Glomerular endothelial cell (primary cell): Measurements from ENCODE around the gene PLAC9. TPM values are rescaled to one million over a fixed set of nuclear protein-coding genes. Genes with fewer than 3 reads are reported as not detected.
"Not testable (repeated sequence)": the region's sequence is repeated elsewhere in the genome, so short reads cannot be mapped to it uniquely, and the experiment has no call there.

Experiments used
- DNase-seq: peaks from one replicate; pipeline ENCODE4 v3.0.0-alpha.2; 2011; ENCODE audit warnings: low read depth, low spot score; ENCODE audit errors: extremely low read depth
- total RNA-seq: library from RNA; depleted of rRNA; stranded (reverse); fragments of >200 nt; gene quantifications from 2 replicates; pipeline ENCODE4 v1.2.3, GENCODE V29; 2015

The PLAC9 gene, protein sequence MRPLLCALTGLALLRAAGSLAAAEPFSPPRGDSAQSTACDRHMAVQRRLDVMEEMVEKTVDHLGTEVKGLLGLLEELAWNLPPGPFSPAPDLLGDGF
- total RNA-seq = 0.93 TPM in 1 of 2 replicates, not detected in the other

DNA sequence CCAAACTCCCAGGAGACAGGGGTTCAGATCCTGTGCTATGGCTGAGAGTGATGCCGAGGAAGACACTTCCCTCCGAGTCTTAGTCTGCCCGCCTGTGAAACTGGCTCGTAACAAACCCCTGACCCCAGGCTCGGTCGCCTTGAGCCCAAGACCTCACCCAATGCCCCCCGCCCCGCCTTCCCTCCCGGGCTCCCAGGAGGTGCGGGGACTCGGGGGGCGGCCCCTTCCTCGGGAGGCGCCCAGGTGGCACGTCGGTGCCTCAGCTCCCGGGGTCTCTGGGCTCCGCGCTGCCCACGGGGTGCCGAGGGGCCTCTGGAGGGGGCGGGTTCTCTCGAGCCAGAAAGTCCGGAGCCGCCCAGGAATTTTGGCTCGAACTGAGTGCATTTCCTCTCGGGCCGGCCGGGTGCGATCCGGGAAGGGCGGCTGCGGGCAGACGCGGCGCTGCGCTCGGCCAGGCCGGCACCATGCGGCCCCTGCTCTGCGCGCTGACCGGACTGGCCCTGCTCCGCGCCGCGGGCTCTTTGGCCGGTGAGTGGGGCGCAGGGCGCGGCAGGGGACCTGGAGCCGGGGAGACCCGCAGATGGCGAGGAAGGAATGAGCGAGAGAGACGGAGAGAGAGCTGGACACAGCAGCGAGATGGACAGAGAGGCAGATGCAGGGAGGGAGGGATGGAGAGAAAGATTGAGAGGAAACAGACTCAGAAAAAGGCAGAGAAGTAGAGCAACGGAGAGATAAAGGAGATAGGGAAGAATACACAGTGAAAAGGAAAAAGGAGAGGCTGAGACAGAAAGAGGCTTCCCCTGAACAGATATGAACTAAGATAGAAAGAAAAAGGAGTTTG is at the start of gene PLAC9:
Gene PLAC9 (plus strand): TSS at position 432 of the 841 bp plus-strand sequence. CDS start 33 bp downstream, at position 465.
- no peak for DNase-seq

DNA sequence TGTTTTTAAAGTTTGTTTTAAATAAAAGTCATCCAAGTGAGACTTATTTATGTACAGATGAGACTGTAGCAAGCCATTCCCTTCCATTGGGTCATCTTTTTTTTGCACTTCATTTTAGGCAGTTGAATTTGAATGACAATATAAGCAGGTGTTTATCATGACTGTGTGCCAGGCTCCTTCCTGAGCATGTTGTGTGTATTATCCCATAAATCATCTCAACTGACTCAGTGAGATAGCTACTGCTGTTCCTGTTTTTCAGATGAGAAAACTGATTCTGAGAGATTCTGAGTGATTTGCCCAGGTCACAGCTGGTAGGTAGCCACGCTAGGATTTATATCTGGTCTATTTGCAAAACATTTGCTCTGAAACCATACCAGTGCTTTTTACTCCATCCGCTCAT is 42.4 kb upstream of the PLAC9 start:
- DNase-seq = no peak

DNA sequence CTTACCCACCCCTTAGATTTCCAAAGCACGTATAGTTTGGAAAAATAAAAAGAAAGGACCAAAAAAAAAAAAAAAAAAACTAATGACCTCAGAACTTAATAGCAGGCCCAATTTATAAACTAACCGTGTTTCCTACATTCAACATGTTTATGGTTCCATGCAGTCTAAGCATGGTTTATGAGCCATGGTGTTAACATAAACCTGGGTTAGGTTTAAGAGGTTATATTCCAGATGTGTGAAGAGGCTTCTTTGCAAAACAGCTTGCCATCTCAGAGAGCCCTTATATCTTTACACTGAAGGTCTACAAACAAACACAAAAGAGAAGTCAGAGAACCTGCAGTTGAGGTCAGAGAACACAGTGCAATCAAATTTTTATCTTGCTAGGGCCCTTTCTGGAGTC is 38.3 kb upstream of the PLAC9 start:
- DNase-seq = no peak

DNA sequence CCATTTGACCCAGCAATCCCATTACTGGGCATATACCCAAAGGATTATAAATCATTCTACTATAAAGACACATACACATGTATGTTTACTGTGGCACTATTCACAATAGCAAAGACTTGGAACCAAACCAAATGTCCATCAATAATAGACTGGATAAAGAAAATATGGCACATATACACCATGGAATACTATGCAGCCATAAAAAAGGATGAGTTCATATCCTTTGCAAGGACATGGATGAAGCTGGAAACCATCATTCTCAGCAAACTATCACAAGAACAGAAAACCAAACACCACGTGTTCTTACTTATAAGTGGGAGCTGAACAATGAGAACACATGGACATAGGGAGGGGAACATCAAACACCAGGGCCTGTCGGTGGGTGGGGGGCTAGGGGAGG is 34.3 kb upstream of the PLAC9 start:
- DNase-seq = not testable (repeated sequence)

DNA sequence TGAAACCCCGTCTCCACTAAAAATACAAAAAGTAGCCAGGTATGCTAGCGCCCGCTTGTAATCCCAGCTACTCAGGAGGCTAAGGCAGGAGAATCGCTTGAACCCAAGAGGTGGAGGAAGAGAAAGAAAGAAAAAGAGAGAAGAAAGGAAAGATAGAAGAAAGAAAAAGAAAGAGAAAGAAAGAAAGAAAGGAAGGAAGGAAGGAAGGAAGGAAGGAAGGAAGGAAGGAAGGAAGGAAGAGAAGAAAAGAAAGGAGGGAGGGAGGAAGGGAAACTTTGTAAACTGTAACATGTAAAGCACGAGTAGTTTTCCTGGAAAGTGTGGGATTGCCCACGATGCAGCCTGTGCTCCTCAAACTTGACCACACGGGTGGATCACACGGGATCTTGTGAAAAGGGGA is 33.2 kb upstream of the PLAC9 start:
- DNase-seq = not testable (repeated sequence)

DNA sequence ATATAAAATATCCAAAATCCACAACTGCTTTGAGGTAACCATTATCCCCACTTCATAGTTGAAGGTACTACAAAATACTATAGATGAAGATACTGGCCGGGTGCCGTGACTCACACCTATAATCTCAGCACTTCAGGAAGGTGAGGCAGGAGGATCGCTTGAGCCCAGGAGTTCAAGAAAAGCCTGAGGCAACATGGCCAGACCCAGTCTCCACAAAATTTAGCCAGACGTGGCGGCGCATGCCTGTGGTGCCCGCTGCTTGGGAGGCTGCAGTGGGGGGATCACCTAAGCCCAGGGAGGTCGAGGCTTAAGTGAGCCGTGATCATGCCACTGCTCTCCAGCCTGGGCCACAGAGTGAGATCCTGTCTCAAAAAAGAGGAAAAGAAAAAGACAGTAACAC is 32.4 kb upstream of the PLAC9 start:
- DNase-seq = no peak

DNA sequence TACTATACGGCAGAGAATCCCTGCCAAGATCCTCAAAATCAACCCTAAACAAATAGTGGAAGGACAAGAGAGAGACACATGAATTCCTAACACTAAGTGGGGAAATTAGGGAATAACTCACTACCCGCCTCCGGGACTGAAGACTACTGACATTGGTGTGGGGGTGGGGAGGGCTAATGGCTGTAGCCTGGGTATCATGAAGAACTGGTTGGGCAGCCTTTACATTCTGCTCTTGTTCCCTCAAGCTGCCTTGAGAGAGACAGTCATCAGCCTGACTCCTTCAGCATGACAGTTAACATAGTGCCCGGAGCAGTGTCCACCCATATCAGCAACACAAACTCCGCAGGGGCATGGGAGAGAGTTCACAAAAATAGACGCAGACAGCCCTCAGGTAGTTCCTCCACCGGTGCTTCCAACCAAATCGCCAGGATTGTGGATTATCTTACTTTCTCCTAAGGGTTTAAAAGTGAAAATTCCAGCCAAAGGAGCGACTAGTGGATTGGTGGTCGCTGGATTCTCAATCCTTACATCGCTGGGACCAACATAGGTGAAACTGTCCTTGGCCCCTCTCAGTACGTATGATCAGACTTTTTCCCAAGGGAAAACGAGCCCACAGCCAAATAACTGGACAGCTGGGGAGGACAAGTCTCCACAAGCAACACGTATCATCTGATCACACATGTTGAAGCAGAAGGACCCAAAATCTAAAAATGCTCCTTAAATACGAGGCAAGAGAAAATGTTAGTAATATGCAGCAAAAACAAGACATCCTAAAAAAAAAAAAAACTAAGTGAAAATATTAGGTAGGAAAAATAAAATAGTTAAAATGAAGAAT is 31.5 kb upstream of the PLAC9 start:
- no peak for DNase-seq

DNA sequence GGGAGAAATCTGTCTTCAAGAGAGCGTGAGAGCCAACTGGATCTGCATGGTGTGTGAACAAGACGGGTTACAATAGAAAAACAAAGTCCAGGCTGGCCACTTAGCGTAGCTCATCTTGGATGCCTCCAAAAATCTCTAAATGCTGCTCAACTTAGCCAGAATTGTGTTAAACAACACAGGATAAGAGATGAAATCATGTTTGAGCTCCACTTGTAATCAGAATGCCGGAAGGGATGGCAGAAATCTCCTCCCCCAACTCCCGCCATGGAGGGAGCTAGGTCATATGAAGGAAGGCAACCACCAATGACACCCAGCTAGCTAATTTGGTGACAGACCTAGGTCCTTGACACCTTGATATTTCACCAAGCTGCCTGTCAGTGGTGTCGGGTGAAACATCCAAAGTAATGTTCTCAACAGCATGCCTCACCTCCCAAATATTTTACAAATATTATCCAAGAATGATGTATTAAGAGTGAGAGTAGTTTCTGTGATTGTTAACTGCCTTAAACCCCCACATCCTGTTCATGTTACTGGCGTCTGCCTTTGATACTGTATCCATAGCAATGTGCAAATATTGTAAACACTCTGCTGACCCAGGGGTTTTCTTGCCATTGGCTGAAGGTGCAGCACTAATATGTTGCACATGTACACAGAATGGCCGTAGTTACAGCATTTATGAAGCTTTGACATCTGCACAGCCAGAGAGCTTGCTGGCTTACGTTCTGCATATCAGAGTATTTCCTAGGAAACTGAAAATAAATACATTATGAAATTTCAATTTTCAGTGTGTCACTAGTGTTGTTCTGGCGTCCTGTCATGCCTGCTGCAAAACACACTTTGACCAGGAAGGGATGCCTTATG is 28.2 kb upstream of the PLAC9 start:
- DNase-seq = peak; percentile 2

DNA sequence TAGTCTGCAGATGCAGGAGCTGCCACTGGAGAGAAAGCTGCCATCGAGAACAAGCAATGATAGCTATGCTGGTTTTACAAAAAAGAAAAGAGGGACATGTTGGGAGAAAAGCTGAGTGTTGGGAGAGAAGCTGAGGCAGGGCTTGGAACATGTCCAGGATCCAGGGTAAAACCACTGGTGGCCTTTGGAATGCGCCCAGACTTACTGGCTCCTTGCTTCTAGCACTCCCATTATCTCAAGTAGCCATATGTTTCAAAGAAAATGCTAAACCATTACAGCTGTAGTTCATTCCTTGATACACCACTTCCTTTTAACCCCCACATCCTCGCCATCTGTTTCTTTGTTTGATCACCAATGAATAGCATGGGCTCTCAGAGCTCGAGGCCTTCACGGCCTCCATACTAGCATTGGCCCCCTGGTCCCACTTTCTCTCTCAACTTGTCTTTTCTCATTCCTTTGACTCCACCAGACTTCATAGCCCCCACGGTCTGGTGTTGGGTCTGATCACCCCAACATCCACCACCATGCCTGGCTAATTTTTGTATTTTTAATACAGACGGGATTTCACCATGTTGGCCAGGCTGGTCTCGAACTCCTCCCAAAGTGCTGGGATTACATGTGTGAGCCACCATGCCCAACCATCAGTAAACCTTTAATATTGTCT is 23.8 kb upstream of the PLAC9 start:
- no peak for DNase-seq

DNA sequence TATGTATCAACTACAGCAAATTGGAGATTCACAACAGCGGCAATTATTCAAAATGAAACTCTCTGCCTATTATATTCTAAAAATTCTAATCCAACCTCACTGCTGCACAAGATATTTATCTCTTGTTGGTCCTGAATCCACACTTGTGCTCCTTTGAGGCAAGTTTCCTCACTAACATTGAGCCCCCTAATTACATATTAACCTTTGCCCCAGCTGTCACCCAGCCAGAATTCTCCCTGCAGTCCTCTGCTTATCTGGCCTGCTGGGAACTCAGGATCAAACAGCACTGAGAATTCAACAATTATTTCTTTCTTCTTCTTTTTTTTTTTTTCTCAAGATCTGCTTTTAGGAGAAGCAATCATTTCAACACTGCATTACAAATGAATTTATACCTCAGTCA is 21.5 kb upstream of the PLAC9 start:
- DNase-seq = no peak

DNA sequence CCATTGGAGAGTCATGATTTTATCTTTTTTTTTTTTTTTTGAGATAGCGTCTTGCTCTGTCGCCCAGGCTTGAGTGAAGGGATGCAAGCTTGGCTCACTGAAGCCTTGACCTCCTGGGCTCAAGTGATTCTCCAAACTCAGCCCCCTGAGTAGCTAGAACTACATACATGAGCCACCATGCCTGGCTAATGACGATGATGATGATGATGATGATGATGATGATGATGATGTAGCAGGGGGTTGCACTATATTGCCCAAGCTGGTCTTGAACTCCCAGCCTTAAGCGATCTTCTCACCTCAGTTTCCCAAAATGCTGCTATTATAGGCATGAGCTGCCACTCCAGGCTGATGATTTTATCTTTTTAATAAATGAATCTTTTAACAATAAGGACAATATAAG is 13.9 kb upstream of the PLAC9 start:
- DNase-seq = no peak

DNA sequence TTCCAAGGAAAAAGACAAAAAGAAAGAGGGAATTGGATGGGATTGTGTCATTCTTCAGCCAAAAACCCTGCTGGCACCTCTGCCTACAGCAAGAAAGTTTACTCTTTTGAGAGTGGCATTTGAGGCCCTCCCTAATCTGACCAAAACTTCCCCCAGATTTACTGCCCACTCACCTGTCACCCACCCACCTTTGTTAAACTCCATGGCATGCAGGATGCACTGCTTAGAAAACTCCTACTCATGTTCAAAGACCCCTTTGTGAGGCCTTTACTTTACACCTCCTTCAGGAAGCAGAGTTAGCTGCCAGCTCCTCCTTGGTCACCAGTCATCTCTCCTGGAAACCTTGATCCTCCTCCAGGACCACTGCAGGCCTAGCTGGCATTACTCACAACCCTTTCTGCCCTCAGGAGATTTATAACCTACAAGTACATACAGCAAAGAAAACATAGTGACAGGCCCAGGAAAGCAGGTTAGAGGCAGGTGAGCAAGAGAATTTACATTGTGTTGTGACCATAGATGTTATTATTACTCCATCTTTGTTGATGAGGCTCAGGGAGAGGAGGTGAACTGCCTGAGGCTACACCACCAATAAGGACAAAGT is 10.3 kb upstream of the PLAC9 start:
- no peak for DNase-seq

DNA sequence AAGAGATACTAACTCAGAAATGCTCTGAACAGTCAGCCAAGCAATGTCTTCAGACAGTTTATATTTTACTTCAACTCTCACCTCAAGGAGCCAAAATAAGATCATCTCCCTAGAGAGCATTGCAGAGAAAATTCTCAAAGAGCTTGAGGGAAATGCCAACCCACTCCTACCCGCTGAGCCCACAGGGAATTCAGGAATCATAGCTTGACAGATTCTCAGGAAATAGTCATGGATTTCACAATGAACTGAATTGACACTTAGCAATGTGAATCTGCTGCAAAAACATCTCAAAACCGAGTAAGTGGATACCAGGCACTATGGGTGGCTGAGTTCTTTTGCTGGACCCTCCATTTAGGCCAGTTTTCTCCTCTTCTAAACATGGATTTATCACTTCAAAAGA is 9.8 kb upstream of the PLAC9 start:
- no peak for DNase-seq

DNA sequence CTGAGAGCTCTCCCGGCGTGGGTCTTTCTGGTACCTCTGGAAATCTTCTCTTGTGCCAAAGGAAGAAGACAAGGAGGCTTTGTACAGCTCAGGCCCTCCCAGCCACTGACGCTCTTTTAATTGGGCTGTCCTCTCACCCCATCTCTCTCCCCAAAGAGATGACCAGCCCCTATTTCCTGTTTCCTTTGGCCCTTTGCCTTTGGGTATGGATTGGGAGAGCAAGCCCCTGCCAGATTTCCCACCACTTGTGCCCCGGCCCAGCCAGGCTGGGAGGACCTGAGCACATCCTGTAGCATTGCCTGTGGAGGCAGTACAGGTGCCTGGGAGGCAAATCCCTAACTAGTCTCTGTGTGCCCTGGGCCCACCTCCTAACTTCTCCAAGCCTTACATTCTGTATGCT is 5.7 kb upstream of the PLAC9 start:
- no peak for DNase-seq

DNA sequence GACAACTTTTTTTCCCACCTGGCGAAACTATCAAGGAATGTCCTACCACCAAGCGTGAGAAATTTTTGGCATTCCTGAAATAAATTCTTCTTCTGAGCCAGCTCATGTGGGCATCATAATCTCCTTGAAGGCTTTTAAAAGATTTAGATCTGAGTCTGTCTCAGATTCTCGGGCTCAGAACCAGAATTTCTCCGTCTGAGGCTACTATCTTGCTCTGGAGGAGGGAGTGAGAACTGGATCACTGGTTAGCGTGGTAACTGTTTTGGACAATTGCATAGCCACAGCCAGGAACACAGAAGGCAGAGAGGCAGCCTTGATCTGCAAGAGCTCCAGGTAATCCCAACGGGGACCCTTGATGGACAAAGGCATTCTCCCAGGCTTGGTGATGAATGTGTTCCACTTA is 1.0 kb upstream of the PLAC9 start:
- DNase-seq = no peak

DNA sequence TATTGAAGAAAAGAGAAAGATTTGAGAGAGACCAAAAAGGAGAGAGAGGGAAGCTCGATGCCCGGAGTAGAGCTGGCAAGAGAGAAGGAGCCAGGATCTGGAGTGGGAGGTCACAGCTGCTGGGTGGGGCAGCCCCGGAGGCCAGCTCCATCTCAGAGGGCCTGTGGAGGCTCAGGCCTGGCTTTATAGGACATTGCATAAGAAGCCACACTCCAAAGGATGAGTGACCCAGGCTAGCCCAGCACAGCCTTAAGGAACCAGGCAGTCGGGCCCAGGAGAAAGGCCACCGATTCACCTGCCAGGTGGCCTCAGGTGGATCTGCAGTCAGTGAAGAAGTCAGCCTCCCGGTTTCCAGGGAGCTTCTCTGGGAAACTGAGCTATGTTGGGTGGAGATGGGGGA is 676 bp downstream of the PLAC9 start:
- DNase-seq = no peak

DNA sequence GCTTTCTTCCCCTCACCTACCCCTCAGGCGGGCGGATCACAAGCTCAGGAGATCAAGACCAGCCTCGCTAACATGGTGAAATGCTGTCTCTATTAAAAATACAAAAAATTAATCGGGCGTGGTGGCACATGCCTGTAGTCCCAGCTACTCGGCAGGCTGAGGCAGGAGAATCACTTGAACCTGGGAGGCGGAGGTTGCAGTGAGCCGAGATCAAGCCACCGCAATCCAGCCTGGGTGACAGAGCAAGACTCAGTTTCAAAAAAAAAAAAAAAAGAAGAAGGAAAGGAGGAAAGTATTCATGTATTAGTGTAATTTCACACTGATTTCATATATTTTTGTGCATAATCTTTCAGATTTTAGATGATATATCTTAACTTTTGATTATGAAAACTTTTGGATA is 1.2 kb downstream of the PLAC9 start:
- not testable (repeated sequence) for DNase-seq

DNA sequence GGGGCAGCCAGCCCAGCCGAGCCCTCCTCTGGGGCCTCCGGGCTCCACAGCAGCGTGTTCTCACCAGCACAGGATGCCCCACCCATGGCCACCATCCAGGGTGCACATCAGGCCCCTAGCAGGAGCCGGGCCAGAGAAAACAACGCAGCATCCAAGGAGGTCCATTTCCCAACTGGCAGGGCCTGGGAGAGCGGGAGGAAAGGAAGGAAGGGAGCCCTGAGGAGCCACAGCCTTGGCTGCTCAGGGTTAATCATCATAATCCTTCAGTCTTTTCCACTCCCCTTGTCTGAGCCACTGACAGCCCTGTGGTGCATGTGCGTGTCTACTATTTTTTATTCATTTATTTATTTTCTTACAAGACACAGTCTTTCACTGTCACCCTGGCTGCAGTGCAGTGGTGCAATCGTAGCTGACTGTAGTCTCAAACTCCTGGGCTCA is 3.6 kb downstream of the PLAC9 start:
- DNase-seq = no peak

DNA sequence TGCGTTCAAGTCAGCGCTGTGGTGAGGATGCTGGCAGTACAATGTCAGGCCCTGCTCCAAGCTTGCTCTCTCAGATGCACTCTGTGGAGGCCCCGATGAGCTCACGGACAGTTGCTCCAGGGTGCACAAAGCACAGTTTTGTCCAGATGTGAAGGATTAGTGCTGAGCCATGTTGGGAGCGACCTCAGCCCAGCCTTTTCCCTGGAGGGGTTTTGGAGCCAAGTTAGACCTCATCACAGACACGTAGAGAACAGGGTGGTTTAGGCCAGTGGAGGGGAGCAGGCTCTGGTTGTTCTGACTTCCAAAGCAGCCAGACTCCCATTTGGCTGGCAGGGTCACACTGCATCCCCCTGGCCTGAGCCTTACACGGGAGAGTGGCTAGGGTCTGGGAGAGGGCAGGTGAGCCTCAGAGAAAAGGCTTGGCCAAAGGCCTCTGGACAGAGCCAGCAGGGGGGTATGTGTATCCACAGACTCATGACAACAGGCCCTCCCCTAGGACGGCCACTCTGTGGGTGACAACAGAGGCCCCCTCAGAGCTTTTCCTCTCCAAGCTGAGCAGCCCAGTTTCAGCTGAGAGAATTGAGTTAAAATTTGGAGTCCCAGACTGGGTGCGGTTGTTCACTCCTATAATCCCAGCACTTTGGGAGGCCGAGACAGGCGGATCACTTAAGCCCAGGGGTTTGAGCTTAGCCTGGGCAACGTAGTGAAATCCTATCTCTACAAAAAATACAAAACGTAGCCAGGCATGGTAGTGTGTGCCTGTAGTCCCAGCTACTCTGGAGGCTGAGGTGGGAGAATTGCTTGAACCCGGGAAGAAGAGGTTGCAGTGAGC is 4.7 kb downstream of the PLAC9 start:
- no peak for DNase-seq
